HEK293 (cell line): ENCODE measurements around the gene TMEM150B.
A peak's percentile ranks its signal among the peaks of the same experiment; 100 is the strongest.

Source experiments
- CTCF ChIA-PET: fragments of 350-600 bp; formaldehyde crosslinking; extraction: SDS; loops from one replicate; lab custom pipeline; 2021; ENCODE audit warnings: antibody characterized with exemption; lab: Yijun Ruan, JAX
- POLR2A ChIA-PET: fragments of 300-600 bp; formaldehyde crosslinking; extraction: SDS; loops from one replicate; lab custom pipeline; 2020; ENCODE audit warnings: antibody characterized with exemption, inconsistent platforms; lab: Yijun Ruan, JAX
- H3K27ac ChIP-seq: fragments of 200-500 bp; sonication (Bioruptor generic); 2 replicates; pipeline ENCODE4 v1.5.1; 2014; ENCODE audit warnings: low read depth, low read length, control low read depth, inconsistent platforms; ENCODE audit errors: extremely low read depth
- H3K36me3 ChIP-seq, 2 experiments: fragments of 200-500 bp in 1 of 2; sonication (Bioruptor generic) in 1 of 2; 1 replicate in 1 of 2; 2 replicates in 1 of 2; pipeline ENCODE4 v1.5.1; 2014 to 2017; ENCODE audit warnings: inconsistent platforms in 2 of 2, low read length in 2 of 2; ENCODE audit not compliant: control insufficient read depth in 2 of 2, insufficient read depth in 1 of 2
- H3K4me1 ChIP-seq: fragments of 200-500 bp; sonication (Bioruptor generic); 2 replicates; pipeline ENCODE4 v1.5.1; 2014; ENCODE audit warnings: mild to moderate bottlenecking, low read length, inconsistent platforms; ENCODE audit not compliant: control insufficient read depth, insufficient read depth
- H3K4me3 ChIP-seq: 2 replicates; pipeline ENCODE4 v1.5.1; 2011; ENCODE audit warnings: low read depth, mild to moderate bottlenecking, control low read depth, low read length, moderate library complexity
- H3K9me3 ChIP-seq: fragments of 200-500 bp; sonication (Bioruptor generic); 2 replicates; pipeline ENCODE4 v1.5.1; 2014; ENCODE audit warnings: low read depth, low read length, inconsistent platforms; ENCODE audit not compliant: control insufficient read depth, insufficient read depth
- EGR2 ChIP-seq: fragments of 450-650 bp; formaldehyde crosslinking; IDR thresholded peaks from 2 replicates; pipeline ENCODE4 v1.5.1; 2016; ENCODE audit warnings: low read depth, missing biosample characterization, missing genetic modification characterization
- HIC1 ChIP-seq: fragments of 450-650 bp; formaldehyde crosslinking; IDR thresholded peaks from 2 replicates; pipeline ENCODE4 v1.5.1; 2016; ENCODE audit warnings: missing biosample characterization, missing genetic modification characterization
- IKZF3 ChIP-seq: fragments of 450-650 bp; IDR thresholded peaks from 2 replicates; pipeline ENCODE4 v1.5.0; 2018; ENCODE audit warnings: missing biosample characterization, mild to moderate bottlenecking, missing genetic modification characterization, moderate library complexity
- KLF17 ChIP-seq: fragments of 450-650 bp; formaldehyde crosslinking; IDR thresholded peaks from 2 replicates; pipeline ENCODE4 v1.5.1; 2016; ENCODE audit warnings: missing biosample characterization, missing genetic modification characterization
- KLF8 ChIP-seq: fragments of 450-650 bp; formaldehyde crosslinking; IDR thresholded peaks from 2 replicates; pipeline ENCODE4 v1.5.1; 2016; ENCODE audit warnings: missing biosample characterization, missing genetic modification characterization
- PATZ1 ChIP-seq: fragments of 450-650 bp; formaldehyde crosslinking; IDR thresholded peaks from 2 replicates; pipeline ENCODE4 v1.5.1; 2016; ENCODE audit warnings: missing biosample characterization, missing genetic modification characterization
- RBAK ChIP-seq: fragments of 450-650 bp; formaldehyde crosslinking; IDR thresholded peaks from 2 replicates; pipeline ENCODE4 v1.5.1; 2016; ENCODE audit warnings: missing biosample characterization, missing genetic modification characterization
- REPIN1 ChIP-seq: fragments of 450-650 bp; formaldehyde crosslinking; IDR thresholded peaks from 2 replicates; pipeline ENCODE4 v1.5.1; 2017; ENCODE audit warnings: missing biosample characterization, missing genetic modification characterization, low read depth
- SCRT2 ChIP-seq: fragments of 450-650 bp; formaldehyde crosslinking; IDR thresholded peaks from 2 replicates; pipeline ENCODE4 v1.5.1; 2016; ENCODE audit warnings: missing biosample characterization, missing genetic modification characterization
- SP2 ChIP-seq: fragments of 450-650 bp; formaldehyde crosslinking; IDR thresholded peaks from 2 replicates; pipeline ENCODE4 v1.5.1; 2016; ENCODE audit warnings: missing biosample characterization, missing genetic modification characterization
- TCF7L2 ChIP-seq: IDR thresholded peaks from 2 replicates; pipeline ENCODE4 v1.6.1; 2011; ENCODE audit warnings: low read depth, mild to moderate bottlenecking, inconsistent platforms, low read length, moderate library complexity, borderline replicate concordance
- ZBTB48 ChIP-seq: fragments of 450-650 bp; formaldehyde crosslinking; IDR thresholded peaks from 2 replicates; pipeline ENCODE4 v1.5.1; 2016; ENCODE audit warnings: missing biosample characterization, missing genetic modification characterization
- ZFHX2 ChIP-seq: fragments of 450-650 bp; formaldehyde crosslinking; conservative IDR thresholded peaks from 2 replicates; pipeline ENCODE4 v1.5.1; 2016; ENCODE audit warnings: missing biosample characterization, missing genetic modification characterization
- ZNF239 ChIP-seq: fragments of 450-650 bp; formaldehyde crosslinking; IDR thresholded peaks from 2 replicates; pipeline ENCODE4 v1.5.1; 2016; ENCODE audit warnings: missing biosample characterization, missing genetic modification characterization
- ZNF302 ChIP-seq: fragments of 450-650 bp; formaldehyde crosslinking; IDR thresholded peaks from 2 replicates; pipeline ENCODE4 v1.5.1; 2016; ENCODE audit warnings: missing biosample characterization, missing genetic modification characterization, low read depth
- ZNF398 ChIP-seq: fragments of 450-650 bp; formaldehyde crosslinking; IDR thresholded peaks from 2 replicates; pipeline ENCODE4 v1.5.1; 2017; ENCODE audit warnings: missing biosample characterization, missing genetic modification characterization
- ZNF416 ChIP-seq: fragments of 450-650 bp; formaldehyde crosslinking; IDR thresholded peaks from 2 replicates; pipeline ENCODE4 v1.5.1; 2016; ENCODE audit warnings: missing biosample characterization, missing genetic modification characterization

The TMEM150B gene

GRCh38 chr19:55368701-55369563 is 43.8 kb upstream of the TMEM150B start (continued):
- TF ChIP-seq PATZ1 (tag by site-specific recombination) (no peak), REPIN1 (no peak), SP2 (peak; percentile 47), HIC1 (tag by site-specific recombination) (peak; percentile 19; the same call in 1 of the 2 replicates), ZBTB48 (tag by site-specific recombination) (no peak), ZNF416 (no peak)
- TF ChIP-seq, all 188 proteins: peak for 19

GRCh38 chr19:55368106-55368505 is 43.0 kb upstream of the TMEM150B start:
- TF ChIP-seq SCRT2 (peak; percentile 35; the same call in 1 of the 2 replicates), ZNF302 (tag by site-specific recombination) (no peak)
- TF ChIP-seq, all 188 proteins: peak for 1
- Histone ChIP-seq H3K4me1 (peaks cover 5% of the 10 kb centered on the region; the same call in 1 of the 2 replicates), H3K36me3 (no peaks in the 10 kb centered on the region), H3K9me3 (no peaks in the 10 kb centered on the region), H3K27ac (no peak overlapping the region), H3K4me3 (no peak overlapping the region)
- ChIA-PET CTCF (interaction anchor here (0.8 to 1.6 kb wide), 3 partner anchors 20 to 61 kb away, joined by 3 to 5 read pairs (median 3); partner anchors contain the start of gene KMT5C), POLR2A (interaction anchor here (0.6 to 2.8 kb wide), 7 partner anchors 20 to 40 kb away, joined by 3 to 20 read pairs (median 4); partner anchors contain the start of genes KMT5C and UBE2S)

- POLR2A ChIA-PET = interaction anchor here (0.9 to 1.3 kb wide), 2 partner anchors 16 to 27 kb away, joined by 3 to 5 read pairs; partner anchors contain the start of gene KMT5C
- no peaks in the 10 kb centered on the region for H3K36me3 ChIP-seq
- CTCF ChIA-PET = interaction anchor here (1.2 kb wide), 1 partner anchor 65 kb away, joined by 5 read pairs; no protein-coding TSS in a partner anchor
- H3K27ac ChIP-seq = no peak overlapping the region
- TF ChIP-seq RBAK = no peak
- H3K9me3 ChIP-seq = no peaks in the 10 kb centered on the region
- peaks cover 5% of the 10 kb centered on the region; the same call in 1 of the 2 replicates for H3K4me1 ChIP-seq
- no peak overlapping the region for H3K4me3 ChIP-seq
Measured at GRCh38 chr19:55366790-55367189, 41.6 kb upstream of the TMEM150B start.

GRCh38 chr19:55365964-55366363 is 40.8 kb upstream of the TMEM150B start:
- ChIA-PET POLR2A (interaction anchor here (0.9 to 1.3 kb wide), 2 partner anchors 16 to 26 kb away, joined by 3 to 5 read pairs; partner anchors contain the start of gene KMT5C), CTCF (no interaction called here)
- Histone ChIP-seq H3K4me1 (peaks cover 5% of the 10 kb centered on the region; the same call in 1 of the 2 replicates), H3K36me3 (no peaks in the 10 kb centered on the region), H3K27ac (no peak overlapping the region), H3K4me3 (no peak overlapping the region), H3K9me3 (no peaks in the 10 kb centered on the region)
- TF ChIP-seq TCF7L2 = no peak
- TF ChIP-seq KLF8 (tag by site-specific recombination) = no peak
- peak; percentile 82 for TF ChIP-seq ZFHX2 (tag by site-specific recombination)
- TF ChIP-seq SCRT2 = peak; percentile 58
- TF ChIP-seq PATZ1 (tag by site-specific recombination) = 0 out of 2 replicates have a peak, but pooled peaks have one; percentile 34
- peak; percentile 32 for TF ChIP-seq ZNF398
- no peak for TF ChIP-seq KLF17 (tag by site-specific recombination)
- peak; percentile 14; the same call in 1 of the 2 replicates for TF ChIP-seq EGR2 (tag by site-specific recombination)
- no peak for TF ChIP-seq IKZF3 (tag by site-specific recombination)
- no peak for TF ChIP-seq ZNF239 (tag by site-specific recombination)
